Neural cell (in vitro differentiated cells): Measurements from ENCODE around the gene MEGF11. TPM values are rescaled to one million over a fixed set of nuclear protein-coding genes. Genes with fewer than 3 reads are reported as not detected.

Source experiments
- H2AFZ ChIP-seq: fragments of 200-600, 300-800 bp; sonication (generic), shearing (Covaris generic); 2 replicates; pipeline ENCODE4 v1.6.0; 2014; ENCODE audit warnings: low read depth, mild to moderate bottlenecking, antibody characterized with exemption, low read length, moderate library complexity
- H3F3A ChIP-seq: fragments of 200-600 bp; shearing (Covaris generic); 2 replicates; pipeline ENCODE4 v1.6.1; 2016; ENCODE audit warnings: mild to moderate bottlenecking, moderate library complexity, mixed read lengths, antibody characterized with exemption, low read length; ENCODE audit not compliant: insufficient read depth, poor library complexity, severe bottlenecking
- H3K27ac ChIP-seq: fragments of 200-600, 300-800 bp; sonication (generic), shearing (Covaris generic); 2 replicates; pipeline ENCODE4 v1.5.1; 2014; ENCODE audit warnings: mild to moderate bottlenecking, low read length, moderate library complexity
- H3K27me3 ChIP-seq: fragments of 300-800, 200-600 bp; sonication (generic), shearing (Covaris generic); 2 replicates; pipeline ENCODE4 v1.6.0; 2014; ENCODE audit warnings: mild to moderate bottlenecking, low read depth, low read length, moderate library complexity; ENCODE audit not compliant: insufficient read depth
- H3K36me3 ChIP-seq: fragments of 300-800, 200-600 bp; sonication (generic), shearing (Covaris generic); 2 replicates; pipeline ENCODE4 v1.5.1; 2014; ENCODE audit warnings: mild to moderate bottlenecking, antibody characterized with exemption, low read length, moderate library complexity; ENCODE audit not compliant: insufficient read depth
- H3K4me2 ChIP-seq: fragments of 300-800, 200-600 bp; sonication (generic), shearing (Covaris generic); 2 replicates; pipeline ENCODE4 v1.6.0; 2014; ENCODE audit warnings: mild to moderate bottlenecking, low read length
- H3K4me3 ChIP-seq: fragments of 300-800, 200-600 bp; sonication (generic), shearing (Covaris generic); 2 replicates; pipeline ENCODE4 v1.5.1; 2014; ENCODE audit warnings: mild to moderate bottlenecking, low read length, moderate library complexity
- H3K79me2 ChIP-seq: fragments of 200-600 bp; shearing (Covaris generic); replicated peaks from 2 replicates; pipeline ENCODE4 v1.6.0; 2014; ENCODE audit warnings: mild to moderate bottlenecking, low read length, moderate library complexity; ENCODE audit not compliant: insufficient read depth
- H3K9ac ChIP-seq: fragments of 300-800, 200-600 bp; sonication (generic), shearing (Covaris generic); 2 replicates; pipeline ENCODE4 v1.6.1; 2016; ENCODE audit warnings: mild to moderate bottlenecking, low read length, mixed read lengths
- H3K9me2 ChIP-seq: fragments of 200-600 bp; shearing (Covaris generic); 2 replicates; pipeline ENCODE4 v1.6.1; 2016; ENCODE audit warnings: mild to moderate bottlenecking, low read length, mixed read lengths; ENCODE audit not compliant: insufficient read depth
- H3K9me3 ChIP-seq: fragments of 200-600, 300-800 bp; sonication (generic), shearing (Covaris generic); 2 replicates; pipeline ENCODE4 v1.6.1; 2016; ENCODE audit warnings: mild to moderate bottlenecking, mixed run types, low read length, moderate library complexity, mixed read lengths
- H4K20me1 ChIP-seq: fragments of 200-600 bp; shearing (Covaris generic); 2 replicates; pipeline ENCODE4 v1.6.1; 2016; ENCODE audit warnings: mild to moderate bottlenecking, mixed run types; ENCODE audit not compliant: insufficient read depth
- CTCF ChIP-seq: fragments of 450-650 bp; IDR thresholded peaks from 2 replicates; pipeline ENCODE4 v1.5.1; 2014; ENCODE audit warnings: antibody characterized with exemption, mild to moderate bottlenecking, moderate library complexity; ENCODE audit not compliant: poor library complexity, severe bottlenecking
- EP300 ChIP-seq: fragments of 450-650 bp; conservative IDR thresholded peaks from 2 replicates; pipeline ENCODE4 v1.6.1; 2014; ENCODE audit warnings: antibody characterized with exemption, mild to moderate bottlenecking, moderate library complexity; ENCODE audit not compliant: poor library complexity, severe bottlenecking
- EZH2 ChIP-seq: fragments of 200-600, 300-800 bp; shearing (Covaris generic), sonication (generic); IDR thresholded peaks from 2 replicates; pipeline ENCODE4 v1.6.1; 2014; ENCODE audit warnings: antibody characterized with exemption, low read length, borderline replicate concordance, mild to moderate bottlenecking; ENCODE audit not compliant: insufficient read depth, poor library complexity, severe bottlenecking
- MXI1 ChIP-seq: fragments of 450-650 bp; conservative IDR thresholded peaks from 2 replicates; pipeline ENCODE4 v1.6.1; 2014; ENCODE audit warnings: antibody characterized with exemption, mild to moderate bottlenecking; ENCODE audit not compliant: poor library complexity, severe bottlenecking
- POLR2AphosphoS5 ChIP-seq: IDR thresholded peaks from 2 replicates; pipeline ENCODE4 v1.6.1; 2012
- RAD21 ChIP-seq: fragments of 450-650 bp; conservative IDR thresholded peaks from 2 replicates; pipeline ENCODE4 v1.6.1; 2014; ENCODE audit warnings: antibody characterized with exemption, mild to moderate bottlenecking, moderate library complexity
- REST ChIP-seq: IDR thresholded peaks from 2 replicates; pipeline ENCODE4 v1.6.1; 2012; ENCODE audit warnings: borderline replicate concordance
- SMC3 ChIP-seq: fragments of 450-650 bp; conservative IDR thresholded peaks from 2 replicates; pipeline ENCODE4 v1.6.1; 2014; ENCODE audit warnings: antibody characterized with exemption, mild to moderate bottlenecking, moderate library complexity; ENCODE audit not compliant: poor library complexity
- TAF1 ChIP-seq: IDR thresholded peaks from 2 replicates; pipeline ENCODE4 v1.6.1; 2012; ENCODE audit warnings: low read depth
- polyA plus RNA-seq: library from polyadenylated mRNA; depleted of rRNA; stranded (reverse); fragments of >200 nt; gene quantifications from 2 replicates; pipeline ENCODE4 v1.2.3, GENCODE V29; 2014

MEGF11 gene
- polyA plus RNA-seq, 1 donor from 2014 or later = 0.64 TPM

GRCh38 chr15:66066005-66066404, 187.5 kb downstream of the MEGF11 start:
- Histone ChIP-seq H3K36me3 (no peaks in the 10 kb centered on the region), H3K79me2 (no peaks in the 10 kb centered on the region), H3K27me3 (no peaks in the 10 kb centered on the region), H3K4me3 (no peak overlapping the region), H4K20me1 (no peaks in the 10 kb centered on the region), H3K9me2 (no peaks in the 10 kb centered on the region), H3F3A (no peaks in the 10 kb centered on the region), H3K9me3 (no peaks in the 10 kb centered on the region), H3K27ac (no peak overlapping the region), H3K4me2 (no peak overlapping the region), H3K9ac (no peak overlapping the region), H2AFZ (no peak overlapping the region)
- TF ChIP-seq MXI1 (no peak), REST (no peak), SMC3 (no peak), CTCF (no peak)

- no peaks in the 10 kb centered on the region for H4K20me1 ChIP-seq
- no peak overlapping the region for H2AFZ ChIP-seq
- no peak for TF ChIP-seq EP300
- no peak for TF ChIP-seq MXI1
- TF ChIP-seq REST = no peak
- TF ChIP-seq SMC3 = no peak
- no peak for TF ChIP-seq EZH2
- TF ChIP-seq CTCF = no peak
- TF ChIP-seq RAD21 = no peak
- TF ChIP-seq TAF1 = no peak
- TF ChIP-seq POLR2AphosphoS5 = no peak
- H3K9ac ChIP-seq = no peak overlapping the region
- H3K4me2 ChIP-seq = no peak overlapping the region
- no peaks in the 10 kb centered on the region for H3K9me2 ChIP-seq
- H3K4me3 ChIP-seq = no peak overlapping the region
- no peaks in the 10 kb centered on the region for H3F3A ChIP-seq
- no peaks in the 10 kb centered on the region for H3K79me2 ChIP-seq
- H3K27ac ChIP-seq = no peak overlapping the region
- H3K36me3 ChIP-seq = no peaks in the 10 kb centered on the region
- H3K27me3 ChIP-seq = no peaks in the 10 kb centered on the region
- no peaks in the 10 kb centered on the region for H3K9me3 ChIP-seq
These were observed 188.2 kb downstream of the MEGF11 start for GRCh38 chr15:66065325-66065724.
